ENCODE measurements around the gene RGS8. TPM values are rescaled to one million over a fixed set of nuclear protein-coding genes. Genes with fewer than 3 reads are reported as not detected.

RGS8 gene
- total and polyA plus RNA-seq, 9 donors: 0.12 to 4.8 (median 0.33) TPM; not detected in 1

DNA sequence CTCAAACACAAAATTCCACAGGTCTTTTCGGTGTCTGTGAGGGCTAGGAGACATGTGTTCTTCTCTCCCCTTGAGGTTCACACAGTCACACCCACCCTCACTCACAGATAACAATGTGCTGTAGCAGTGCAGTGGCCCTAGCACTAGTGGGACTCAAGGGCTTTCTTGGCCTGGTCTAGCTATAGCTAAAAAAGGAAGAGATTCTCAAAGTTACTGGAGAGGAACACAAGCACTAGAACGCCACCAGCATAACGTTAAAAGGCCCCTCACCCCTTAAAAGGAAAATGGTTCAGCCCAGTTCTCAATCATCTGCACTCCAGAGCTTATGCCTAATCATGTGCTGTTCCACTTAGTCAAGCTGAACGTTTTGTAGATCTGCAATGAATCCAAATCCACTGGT lies 39.5 kb downstream of the RGS8 start:
- intact Hi-C loops (cut with DNase I): no loop called here
- Histone ChIP-seq H3K9me3 (no peaks in the 10 kb centered on the region), H3K27me3 (no peaks in the 10 kb centered on the region), H3K36me3 (no peaks in the 10 kb centered on the region), H3K4me1 (ENCODE audit: insufficient read depth) (no peaks in the 10 kb centered on the region), H3K27ac (no peak overlapping the region), H3K4me3 (no peak overlapping the region)
- TF ChIP-seq CTCF (IDR thresholded peaks at IDR 0.05) (no peak), EP300 (IDR thresholded peaks at IDR 0.05) (no peak), POLR2A (IDR thresholded peaks at IDR 0.05) (no peak)
- 70 to 71% (median 71%) methylated on average over 4 of the region's 4 CpGs for WGBS, 3 donors
- no peak for DNase-seq

- intact Hi-C loops (cut with DNase I): no loop called here
- WGBS, 3 donors: 89 to 92% (median 90%) methylated on average over 3 of the region's 3 CpGs
- Histone ChIP-seq H3K4me1 (ENCODE audit: insufficient read depth) (no peaks in the 10 kb centered on the region), H3K27me3 (no peaks in the 10 kb centered on the region), H3K27ac (no peak overlapping the region), H3K4me3 (no peak overlapping the region), H3K9me3 (no peaks in the 10 kb centered on the region), H3K36me3 (no peaks in the 10 kb centered on the region)
- no peak for DNase-seq
- TF ChIP-seq CTCF (IDR thresholded peaks at IDR 0.05): no peak
- TF ChIP-seq POLR2A (IDR thresholded peaks at IDR 0.05): no peak
- TF ChIP-seq EP300 (IDR thresholded peaks at IDR 0.05): no peak
Observed at GRCh38 chr1:182643699-182644098, 40.7 kb downstream of the RGS8 start.

GRCh38 chr1:182642461-182642860 lies 41.9 kb downstream of the RGS8 start:
- Histone ChIP-seq H3K4me1 (ENCODE audit: insufficient read depth) (no peaks in the 10 kb centered on the region), H3K9me3 (no peaks in the 10 kb centered on the region), H3K27me3 (no peaks in the 10 kb centered on the region), H3K27ac (no peak overlapping the region), H3K4me3 (no peak overlapping the region), H3K36me3 (no peaks in the 10 kb centered on the region)
- 93 to 96% (median 94%) methylated on average over 8 of the region's 8 CpGs for WGBS, 3 donors
- DNase-seq: no peak
- intact Hi-C loops (cut with DNase I): no loop called here
- TF ChIP-seq CTCF (IDR thresholded peaks at IDR 0.05): no peak
- no peak for TF ChIP-seq EP300 (IDR thresholded peaks at IDR 0.05)
- no peak for TF ChIP-seq POLR2A (IDR thresholded peaks at IDR 0.05)

GRCh38 chr1:182641561-182641960 lies 42.8 kb downstream of the RGS8 start:
- no peaks in the 10 kb centered on the region for H3K4me1 ChIP-seq (ENCODE audit: insufficient read depth)
- intact Hi-C loops (cut with DNase I): no loop called here
- no peak for TF ChIP-seq CTCF (IDR thresholded peaks at IDR 0.05)
- TF ChIP-seq POLR2A (IDR thresholded peaks at IDR 0.05): no peak
- no peak for TF ChIP-seq EP300 (IDR thresholded peaks at IDR 0.05)
- no peak for DNase-seq
- no peak overlapping the region for H3K4me3 ChIP-seq
- no peak overlapping the region for H3K27ac ChIP-seq
- H3K9me3 ChIP-seq: no peaks in the 10 kb centered on the region
- H3K27me3 ChIP-seq: no peaks in the 10 kb centered on the region
- WGBS, 3 donors: 86 to 95% (median 90%) methylated on average over 5 of the region's 5 CpGs
- H3K36me3 ChIP-seq: no peaks in the 10 kb centered on the region

- 76 to 96% (median 82%) methylated on average over 1 of the region's 1 CpG for WGBS, 3 donors
- intact Hi-C loops (cut with DNase I): no loop called here
- no peaks in the 10 kb centered on the region for H3K36me3 ChIP-seq
- no peaks in the 10 kb centered on the region for H3K4me1 ChIP-seq (ENCODE audit: insufficient read depth)
- TF ChIP-seq EP300 (IDR thresholded peaks at IDR 0.05): no peak
- no peak for TF ChIP-seq POLR2A (IDR thresholded peaks at IDR 0.05)
- no peak for TF ChIP-seq CTCF (IDR thresholded peaks at IDR 0.05)
- no peaks in the 10 kb centered on the region for H3K9me3 ChIP-seq
- DNase-seq: no peak
- H3K27ac ChIP-seq: no peak overlapping the region
- H3K4me3 ChIP-seq: no peak overlapping the region
- H3K27me3 ChIP-seq: no peaks in the 10 kb centered on the region
Observed at GRCh38 chr1:182639330-182639729, 45.1 kb downstream of the RGS8 start.
